Astrocyte of the hippocampus (primary cell): ENCODE measurements around the gene TRPV6.

Experiments used
- DNase-seq: peaks from one replicate; pipeline ENCODE4 v3.0.0; 2011; ENCODE audit warnings: low read depth, low spot score

TRPV6 gene

DNA sequence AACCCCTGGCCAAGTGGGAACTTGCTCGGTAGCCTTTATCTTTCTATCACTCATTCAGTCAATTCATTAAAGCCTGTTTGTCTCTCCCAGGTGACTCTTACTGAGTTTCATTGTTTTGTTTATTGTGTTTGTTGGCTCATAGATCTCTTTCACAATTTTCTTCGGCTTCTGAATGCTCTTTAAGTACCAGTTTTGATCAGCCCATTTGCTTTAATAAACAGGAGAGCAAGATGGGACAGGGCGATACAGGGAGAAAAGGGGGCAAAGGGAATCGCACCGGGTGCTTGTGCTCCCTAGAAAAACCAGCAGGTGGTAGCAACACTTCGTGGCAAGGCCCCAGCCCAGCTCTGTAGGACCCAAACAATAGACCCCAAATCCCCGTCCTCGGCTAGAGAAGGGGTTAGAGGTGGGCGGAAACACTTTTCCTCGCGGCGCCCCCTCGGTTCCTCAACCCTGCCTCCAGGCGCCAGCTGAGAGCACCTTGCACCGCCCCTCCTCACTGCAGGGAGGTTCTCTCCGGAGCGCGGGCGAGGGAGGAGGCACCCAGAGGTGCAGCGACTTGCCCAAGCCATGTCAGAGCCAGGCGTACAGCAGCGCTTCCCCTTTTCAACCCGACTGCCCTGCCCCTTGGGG is 31.7 kb downstream of the TRPV6 start:
- DNase-seq = peak; percentile 74

DNA sequence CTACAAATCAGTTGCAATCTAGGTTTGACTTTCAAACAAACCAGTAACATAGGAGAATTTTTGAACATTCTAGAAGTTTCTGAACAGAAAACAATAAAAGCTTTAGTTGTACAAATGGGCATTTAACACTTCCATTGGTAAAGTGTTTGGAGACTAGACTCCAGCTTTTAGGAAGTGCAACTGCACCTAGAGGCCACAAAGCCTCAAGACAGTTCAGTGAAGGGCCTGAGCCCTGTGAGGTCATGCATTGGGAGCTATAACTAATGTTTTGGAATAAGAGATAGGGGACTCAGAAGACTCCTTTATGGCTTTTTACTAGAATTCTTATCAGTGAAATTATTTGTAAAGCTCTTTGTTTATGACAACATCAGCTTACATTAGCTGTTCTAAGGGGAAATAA is 33.6 kb downstream of the TRPV6 start:
- no peak for DNase-seq

DNA sequence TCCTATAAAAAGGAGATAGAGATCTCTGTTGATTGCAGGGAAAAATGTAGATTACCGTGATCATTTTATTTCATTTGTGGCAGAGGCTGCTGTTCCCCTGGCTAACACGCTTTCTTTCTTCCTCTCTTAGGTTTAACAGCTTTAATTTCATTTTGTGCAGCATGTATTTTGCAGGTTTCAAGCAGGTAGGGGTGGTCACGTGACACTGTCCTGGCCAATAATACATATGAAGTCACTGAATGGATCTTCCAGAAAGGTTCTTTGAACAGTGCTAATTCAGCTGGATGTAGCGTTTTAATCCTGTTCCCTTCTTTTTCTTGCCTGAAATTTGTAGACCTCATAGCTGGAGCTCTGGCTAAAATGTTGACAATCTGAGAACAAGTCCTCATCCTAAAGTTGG is 34.3 kb downstream of the TRPV6 start:
- no peak for DNase-seq

DNA sequence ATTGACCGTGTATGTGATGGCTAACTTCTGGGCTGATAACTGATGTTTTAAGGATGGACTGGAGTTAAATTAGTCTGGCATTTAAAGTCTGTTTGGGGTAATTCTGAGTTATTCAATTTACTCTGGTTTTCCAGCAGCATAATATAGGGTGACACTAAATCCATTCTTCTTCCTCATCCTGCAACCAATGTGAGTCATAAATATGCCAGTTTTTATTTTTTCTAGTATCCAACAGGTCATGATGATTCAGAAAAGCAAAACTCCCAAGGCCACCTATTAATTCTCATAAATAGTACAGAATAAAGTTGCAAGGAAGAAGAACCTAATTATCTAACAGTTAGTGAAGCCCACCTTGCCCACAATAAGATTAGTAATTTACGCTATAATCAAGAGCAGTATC is 38.2 kb downstream of the TRPV6 start:
- no peak for DNase-seq

DNA sequence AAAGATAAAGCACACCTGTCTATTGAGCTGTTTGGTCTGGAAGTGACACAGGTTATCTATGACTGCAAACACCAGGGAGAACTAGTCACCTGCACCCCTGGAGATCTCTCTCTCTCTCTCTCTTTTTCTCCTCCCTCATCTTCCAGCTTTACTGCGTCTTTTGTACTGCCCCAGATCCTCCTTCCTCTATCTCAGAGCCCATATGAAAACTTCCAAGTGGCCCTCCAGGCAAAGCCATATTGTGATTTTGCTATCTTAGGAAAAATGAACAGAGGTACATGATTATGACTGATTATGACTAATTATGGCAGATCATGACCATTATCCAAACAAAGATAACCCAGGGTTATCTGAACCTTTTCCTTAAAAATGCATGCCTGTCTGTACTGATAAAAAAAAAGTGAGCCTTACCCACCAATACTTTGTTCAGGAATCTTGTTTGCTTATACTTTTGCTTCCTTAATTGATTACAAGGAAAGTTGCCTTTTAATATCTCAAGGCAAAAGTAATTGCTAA is 43.2 kb downstream of the TRPV6 start:
- DNase-seq = no peak

DNA sequence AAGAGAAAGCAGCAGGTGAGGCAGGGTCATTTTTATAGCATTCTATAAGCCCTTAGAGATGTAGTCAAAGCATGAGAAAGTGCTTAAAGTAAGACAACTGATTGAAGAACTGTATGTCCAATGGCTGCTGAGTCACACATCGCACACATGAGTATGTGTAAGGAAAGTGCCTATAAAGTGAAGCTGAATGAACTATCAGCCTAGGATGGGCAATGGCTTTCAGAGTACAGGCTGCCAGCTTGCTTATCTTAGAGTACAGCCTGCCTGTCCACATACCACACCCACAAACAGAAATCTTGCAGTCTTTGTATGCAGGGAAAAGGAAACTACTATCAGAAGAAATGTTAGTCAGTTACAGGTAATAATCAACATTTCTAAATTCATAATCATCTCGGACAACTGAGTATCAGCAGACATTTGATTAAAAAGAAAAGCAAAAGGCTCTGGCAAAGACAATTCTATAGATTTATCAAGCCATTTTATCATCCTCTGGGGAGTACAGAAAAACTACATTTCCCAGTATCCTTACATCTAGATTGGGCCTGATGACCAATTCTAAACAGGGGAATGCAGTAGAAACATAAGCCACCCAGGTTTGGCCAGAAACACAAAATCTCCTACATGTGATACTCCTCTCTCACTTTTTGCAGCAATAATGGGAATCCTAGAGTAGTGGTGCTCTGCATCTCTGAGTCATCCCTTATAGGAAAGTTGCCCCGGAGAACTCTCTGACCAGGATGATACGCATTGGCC is 46.9 kb downstream of the TRPV6 start:
- no peak for DNase-seq

DNA sequence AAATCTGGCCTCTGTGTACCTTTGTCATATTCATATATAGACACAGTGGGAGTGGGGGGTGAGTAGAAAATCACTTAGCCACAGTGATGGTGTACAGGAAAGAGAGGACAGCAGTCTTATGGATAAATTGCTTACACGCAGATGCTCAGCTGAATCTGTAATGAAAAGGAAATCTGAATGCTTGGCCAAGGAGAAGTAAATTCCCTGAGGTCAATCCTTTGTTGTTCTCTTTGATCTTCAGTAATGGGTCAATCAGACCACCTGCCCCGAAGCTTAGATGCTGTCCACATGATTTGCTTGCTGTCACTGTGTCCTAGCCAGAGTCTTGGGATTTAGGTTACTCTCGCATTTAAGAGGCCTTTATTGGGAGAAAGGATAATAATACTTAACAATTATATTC is 49.1 kb downstream of the TRPV6 start:
- no peak for DNase-seq

DNA sequence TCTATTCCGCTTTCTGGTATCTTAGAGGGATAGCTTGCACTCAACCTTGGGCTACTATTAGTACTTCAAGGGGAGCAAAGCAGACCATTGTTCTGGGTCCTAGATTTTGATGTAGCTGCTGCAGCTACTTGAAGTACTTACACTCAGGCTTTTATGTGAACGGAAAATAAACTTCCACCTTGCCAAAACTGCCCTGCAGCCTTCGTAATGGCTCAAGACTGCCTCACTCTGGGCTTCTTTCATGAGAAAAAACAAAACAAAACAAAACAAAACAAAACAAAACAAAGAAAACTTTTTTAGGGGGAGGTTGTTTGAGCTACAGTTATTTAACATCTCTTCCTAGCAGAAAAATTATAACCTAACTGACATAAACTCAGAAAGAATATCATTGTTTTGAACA is 50.1 kb downstream of the TRPV6 start:
- DNase-seq = no peak

DNA sequence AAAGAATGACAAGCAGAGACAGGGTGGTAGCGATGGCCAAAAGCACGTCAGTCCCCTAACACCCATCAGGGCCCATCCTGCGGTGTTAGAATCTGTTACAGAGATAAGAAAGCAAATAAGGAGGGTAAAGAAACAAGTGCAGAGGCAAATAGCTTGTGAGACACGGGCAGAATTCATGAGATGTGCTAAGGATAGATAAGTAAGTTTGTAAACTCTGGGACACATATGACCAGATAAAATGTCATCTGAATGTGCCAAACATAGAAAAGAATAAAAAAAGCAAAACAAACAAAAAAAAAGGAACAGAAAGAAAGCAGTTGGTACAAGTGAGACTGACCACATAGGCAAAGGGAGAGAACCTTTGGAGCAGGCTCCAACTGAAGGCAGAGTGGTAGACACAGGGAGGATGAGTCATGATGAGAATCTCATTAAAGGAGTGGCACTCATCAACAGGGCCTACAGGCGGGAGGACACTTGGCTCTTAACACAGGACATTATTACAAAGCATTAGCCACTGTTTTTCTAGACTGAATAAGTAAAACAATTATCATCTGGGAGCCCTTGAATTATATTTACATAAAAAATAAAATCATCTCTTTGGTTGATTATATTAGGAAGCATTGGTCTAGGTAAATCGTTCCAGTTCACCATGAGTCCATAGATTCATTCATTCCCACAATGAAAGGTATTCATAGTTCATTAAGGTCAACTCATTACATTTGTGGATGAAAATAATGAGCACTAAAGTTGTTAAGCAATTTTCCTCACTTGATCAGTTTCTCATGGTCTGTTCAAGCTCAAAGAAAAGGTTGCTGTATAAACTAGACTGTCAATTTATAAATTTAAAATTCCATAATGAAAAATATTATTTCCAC is 52.1 kb downstream of the TRPV6 start:
- DNase-seq = no peak

DNA sequence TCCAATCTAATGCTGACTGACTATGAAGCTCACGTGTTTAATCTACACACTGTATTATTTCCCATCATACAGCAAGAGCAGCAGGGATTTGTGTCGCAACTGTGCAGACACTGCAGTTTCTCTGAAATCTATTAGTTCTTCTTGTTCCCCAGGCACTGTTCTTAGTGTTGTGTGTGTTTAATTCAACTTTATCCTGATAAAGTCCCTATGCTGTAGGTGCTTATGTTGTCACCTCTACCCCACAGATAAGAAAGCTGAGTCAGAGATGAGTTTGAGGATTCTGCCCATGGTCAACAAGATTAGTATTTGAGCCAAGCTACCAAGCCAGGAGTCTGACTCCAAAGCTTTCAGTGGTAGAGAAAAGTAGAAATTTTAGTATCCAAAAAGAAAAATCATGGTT is 53.1 kb downstream of the TRPV6 start:
- no peak for DNase-seq

DNA sequence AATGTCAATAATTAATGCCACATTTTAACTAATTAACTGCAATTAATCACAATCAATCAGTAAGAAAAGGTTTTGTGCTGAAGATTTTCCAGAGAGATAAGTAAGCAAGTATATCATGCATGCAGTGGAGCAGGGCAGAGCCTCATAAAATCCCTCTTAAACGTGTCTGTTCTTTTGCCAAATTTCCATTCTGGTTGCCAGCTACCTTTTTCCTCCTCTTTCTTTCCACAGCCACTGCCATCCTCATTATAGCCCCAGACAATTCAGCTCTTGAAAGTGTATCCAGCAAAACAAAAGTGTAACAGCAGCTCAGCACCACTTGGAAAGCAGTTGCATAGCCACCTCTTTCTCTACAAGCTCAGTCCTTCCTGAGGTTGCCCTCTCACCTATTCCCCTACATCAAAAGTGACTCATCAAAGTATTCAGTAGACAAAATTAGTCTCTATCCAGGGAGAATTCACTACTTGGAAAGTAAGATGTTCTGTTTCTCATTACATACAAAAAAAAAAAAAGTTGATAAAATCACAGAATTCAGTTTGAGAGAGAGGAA is 57.5 kb downstream of the TRPV6 start:
- DNase-seq = no peak

DNA sequence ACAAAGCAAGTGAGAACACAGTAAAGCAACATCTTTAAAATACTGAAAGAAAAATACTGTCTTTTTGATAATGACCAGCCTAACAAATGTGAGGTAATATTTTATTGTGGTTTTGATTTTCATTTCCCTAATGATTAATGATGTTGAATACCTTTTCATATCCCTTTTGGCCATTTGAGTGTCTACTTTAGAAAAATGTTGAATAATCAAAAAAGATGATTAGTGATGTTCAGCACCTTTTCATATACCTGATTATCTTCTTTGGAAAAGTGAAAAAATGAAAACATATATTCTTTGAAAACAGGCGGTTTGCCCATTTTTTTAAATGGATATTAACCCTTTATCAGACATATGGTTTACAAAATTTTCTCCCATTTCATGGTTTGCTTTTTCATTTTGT is 62.8 kb downstream of the TRPV6 start:
- DNase-seq = no peak
